ENCODE results near the gene FLYWCH1.

The FLYWCH1 gene

GRCh38 chr16:2966043-2966807 lies 54.5 kb downstream of the FLYWCH1 start:
- no peak for DNase-seq (ENCODE audit: low read depth in 2 of 2)
- H3K4me3 ChIP-seq (replicated peaks in 1 of 2; ENCODE audit: low read depth in 2 of 2, low read length in 2 of 2), result no peak overlapping the region
- no peak for TF ChIP-seq CTCF (IDR thresholded peaks at IDR 0.05; ENCODE audit: low read depth, low read length)

- H3K4me3 ChIP-seq (replicated peaks in 1 of 2; ENCODE audit: low read depth in 2 of 2, low read length in 2 of 2), result no peak overlapping the region
- DNase-seq (ENCODE audit: low read depth in 2 of 2), result no peak
- TF ChIP-seq CTCF (IDR thresholded peaks at IDR 0.05; ENCODE audit: low read depth, low read length), result no peak
These were observed 55.1 kb downstream of the FLYWCH1 start for GRCh38 chr16:2966808-2967191.

GRCh38 chr16:2967211-2967631 lies 55.5 kb downstream of the FLYWCH1 start:
- TF ChIP-seq CTCF (IDR thresholded peaks at IDR 0.05; ENCODE audit: low read depth, low read length), result no peak
- no peak overlapping the region for H3K4me3 ChIP-seq (replicated peaks in 1 of 2; ENCODE audit: low read depth in 2 of 2, low read length in 2 of 2)
- DNase-seq (ENCODE audit: low read depth in 2 of 2), result no peak

- DNase-seq (ENCODE audit: low read depth in 2 of 2), result no peak
- TF ChIP-seq CTCF (IDR thresholded peaks at IDR 0.05; ENCODE audit: low read depth, low read length), result no peak
- no peak overlapping the region for H3K4me3 ChIP-seq (replicated peaks in 1 of 2; ENCODE audit: low read depth in 2 of 2, low read length in 2 of 2)
These were observed 56.0 kb downstream of the FLYWCH1 start for GRCh38 chr16:2967721-2968161.

- TF ChIP-seq CTCF (IDR thresholded peaks at IDR 0.05; ENCODE audit: low read depth, low read length), result no peak
- peak overlapping the region in 1 of 2 donors; percentile 52 for H3K4me3 ChIP-seq (replicated peaks in 1 of 2; ENCODE audit: low read depth in 2 of 2, low read length in 2 of 2)
- no peak for DNase-seq (ENCODE audit: low read depth in 2 of 2)
These were observed 56.6 kb downstream of the FLYWCH1 start for GRCh38 chr16:2968368-2968737.

- no peak for TF ChIP-seq CTCF (IDR thresholded peaks at IDR 0.05; ENCODE audit: low read depth, low read length)
- DNase-seq (ENCODE audit: low read depth in 2 of 2), result peak; percentile 83 to 89
These were observed 57.2 kb downstream of the FLYWCH1 start, which contains the start of gene PAQR4 for GRCh38 chr16:2968738-2969544. Gene PAQR4 (plus strand): TSS chr16:2969348. CDS start chr16:2969675, 327 bp downstream.

More at GRCh38 chr16:2968738-2969544, 57.2 kb downstream of the FLYWCH1 start, which contains the start of gene PAQR4:
- peak within 1 kb of the TSS; percentile 52 to 62 for H3K4me3 ChIP-seq (replicated peaks in 1 of 2; ENCODE audit: low read depth in 2 of 2, low read length in 2 of 2)
